ENCODE results near the gene DSP.

- TF ChIP-seq CTCF (conservative IDR thresholded peaks at IDR 0.05; ENCODE audit: low read length) = no peak
- TF ChIP-seq EZH2phosphoT487 (IDR thresholded peaks at IDR 0.05; ENCODE audit: borderline replicate concordance, low read depth, low read length) = no peak
Measured at GRCh38 chr6:7562769-7563168, 21.3 kb downstream of the DSP start.

All from OCI-LY7 (cell line).